ENCODE results near the gene TFF2. TPM values are rescaled to one million over a fixed set of nuclear protein-coding genes. Genes with fewer than 3 reads are reported as not detected.

TFF2 gene
- total RNA-seq, 1 experiment from 2014 or later = 1.1 TPM

GRCh38 chr21:42314616-42315295 lies 36.0 kb downstream of the TFF2 start:
- Histone ChIP-seq H3K36me3 (ENCODE audit: control insufficient read depth, insufficient read depth, low read length) (no peaks in the 10 kb centered on the region), H3K4me3 (ENCODE audit: low read depth in 2 of 2, low read length in 2 of 2) (no peak overlapping the region), H3K4me1 (ENCODE audit: control insufficient read depth, insufficient read depth, low read length) (peaks cover 33% of the 10 kb centered on the region), H3K27ac (ENCODE audit: low read length) (peak overlapping the region; percentile 82), H3K27me3 (ENCODE audit: control insufficient read depth, insufficient read depth, low read length) (no peaks in the 10 kb centered on the region), H3K9me3 (ENCODE audit: control insufficient read depth, insufficient read depth, low read depth, low read length) (no peaks in the 10 kb centered on the region)
- no peak for ATAC-seq
- in situ Hi-C loops (cut with HindIII; ENCODE audit: low pct_unique_long_range_greater_than_20kb, low sequenced_read_pairs) (no loop called here), intact Hi-C loops (cut with micrococcal nuclease; ENCODE audit: unreplicated experiment) (no loop called here)
- ChIA-PET CTCF (no interaction called here), POLR2A (no interaction called here)
- BruUV-seq (replicated peaks) = no TSS peak
- DNase-seq (ENCODE audit: low read depth, low spot score) = no peak
- TF ChIP-seq POLR2AphosphoS5 (IDR thresholded peaks at IDR 0.05; ENCODE audit: low read depth, low read length) (no peak), TCF7L2 (IDR thresholded peaks at IDR 0.05; ENCODE audit: low read depth, low read length) (peak; percentile 21; the same call in 1 of the 2 replicates)

GRCh38 chr21:42313501-42313969 lies 37.3 kb downstream of the TFF2 start:
- H3K4me3 ChIP-seq (ENCODE audit: low read depth in 2 of 2, low read length in 2 of 2) = no peak overlapping the region
- H3K27ac ChIP-seq (ENCODE audit: low read length) = peak overlapping the region; percentile 21; the same call in 1 of the 2 replicates
- POLR2A ChIA-PET = no interaction called here
- no peaks in the 10 kb centered on the region for H3K36me3 ChIP-seq (ENCODE audit: control insufficient read depth, insufficient read depth, low read length)
- no peaks in the 10 kb centered on the region for H3K9me3 ChIP-seq (ENCODE audit: control insufficient read depth, insufficient read depth, low read depth, low read length)
- TF ChIP-seq CTCF (IDR thresholded peaks at IDR 0.05) (no peak), POLR2AphosphoS5 (IDR thresholded peaks at IDR 0.05; ENCODE audit: low read depth, low read length) (no peak), SIN3A (IDR thresholded peaks at IDR 0.05; ENCODE audit: borderline replicate concordance, insufficient read depth, low read depth, low read length) (no peak), TCF7L2 (IDR thresholded peaks at IDR 0.05; ENCODE audit: low read depth, low read length) (no peak), REST (IDR thresholded peaks at IDR 0.05; ENCODE audit: insufficient read depth in 1 of 2, low read depth in 2 of 2, low read length in 1 of 2) (no peak)
- intact Hi-C loops (cut with micrococcal nuclease; ENCODE audit: unreplicated experiment) = no loop called here
- in situ Hi-C loops (cut with HindIII; ENCODE audit: low pct_unique_long_range_greater_than_20kb, low sequenced_read_pairs) = no loop called here
- CTCF ChIA-PET = no interaction called here
- DNase-seq (ENCODE audit: low read depth, low spot score) (no peak), ATAC-seq (no peak)
- H3K27me3 ChIP-seq (ENCODE audit: control insufficient read depth, insufficient read depth, low read length) = no peaks in the 10 kb centered on the region
- no TSS peak for BruUV-seq (replicated peaks)
- peaks cover 38% of the 10 kb centered on the region for H3K4me1 ChIP-seq (ENCODE audit: control insufficient read depth, insufficient read depth, low read length)

- no TSS peak for BruUV-seq (replicated peaks)
- DNase-seq (ENCODE audit: low read depth, low spot score) (no peak), ATAC-seq (no peak)
- Histone ChIP-seq H3K36me3 (ENCODE audit: control insufficient read depth, insufficient read depth, low read length) (no peaks in the 10 kb centered on the region), H3K4me1 (ENCODE audit: control insufficient read depth, insufficient read depth, low read length) (peaks cover 38% of the 10 kb centered on the region), H3K27me3 (ENCODE audit: control insufficient read depth, insufficient read depth, low read length) (no peaks in the 10 kb centered on the region), H3K27ac (ENCODE audit: low read length) (no peak overlapping the region), H3K4me3 (ENCODE audit: low read depth in 2 of 2, low read length in 2 of 2) (no peak overlapping the region), H3K9me3 (ENCODE audit: control insufficient read depth, insufficient read depth, low read depth, low read length) (no peaks in the 10 kb centered on the region)
- in situ Hi-C loops (cut with HindIII; ENCODE audit: low pct_unique_long_range_greater_than_20kb, low sequenced_read_pairs) (no loop called here), intact Hi-C loops (cut with micrococcal nuclease; ENCODE audit: unreplicated experiment) (no loop called here)
- TF ChIP-seq SIN3A (IDR thresholded peaks at IDR 0.05; ENCODE audit: borderline replicate concordance, insufficient read depth, low read depth, low read length) (no peak), TCF7L2 (IDR thresholded peaks at IDR 0.05; ENCODE audit: low read depth, low read length) (no peak), REST (IDR thresholded peaks at IDR 0.05; ENCODE audit: insufficient read depth in 1 of 2, low read depth in 2 of 2, low read length in 1 of 2) (no peak)
- ChIA-PET POLR2A (no interaction called here), CTCF (no interaction called here)
Observed at GRCh38 chr21:42312626-42313104, 38.1 kb downstream of the TFF2 start.

Measured in Panc1 (cell line).